Uterus (tissue), 4 donors: ENCODE results near the gene CPM. TPM values are rescaled to one million over a fixed set of nuclear protein-coding genes. Genes with fewer than 3 reads are reported as not detected.

Experiments
- DNase-seq, 2 donors: peaks; one replicate each; pipeline ENCODE4 v3.0.0-alpha.2; 2019 to 2020
- H3K27ac ChIP-seq, 2 donors: fragments of 200-600 bp; sonication (generic); 1 replicate in 1 of 2; 2 replicates in 1 of 2; pipeline ENCODE4 v1.5.1; 2016 to 2018
- H3K27me3 ChIP-seq, 2 donors: fragments of 200-600 bp; sonication (generic); one replicate each; pipeline ENCODE4 v1.5.1; 2018 to 2019; ENCODE audit warnings: control low read depth in 1 of 2
- H3K36me3 ChIP-seq, 2 donors: fragments of 200-600 bp; sonication (generic); one replicate each; pipeline ENCODE4 v1.5.1; 2019; ENCODE audit warnings: control low read depth in 1 of 2
- H3K4me1 ChIP-seq, 2 donors: fragments of 200-600 bp; sonication (generic); one replicate each; pipeline ENCODE4 v1.5.1; 2018 to 2019; ENCODE audit warnings: control low read depth in 1 of 2
- H3K4me3 ChIP-seq, 2 donors: fragments of 200-600 bp; sonication (generic); 1 replicate in 1 of 2; 2 replicates in 1 of 2; pipeline ENCODE4 v1.5.1; 2018 to 2019; ENCODE audit warnings: mild to moderate bottlenecking in 1 of 2
- H3K9me3 ChIP-seq, 2 donors: fragments of 200-600 bp; sonication (generic); one replicate each; pipeline ENCODE4 v1.5.1; 2019; ENCODE audit warnings: control low read depth in 1 of 2
- POLR2A ChIP-seq, 2 donors: fragments of 450-650 bp; IDR thresholded peaks; one replicate each; pipeline ENCODE4 v1.6.1; 2016; ENCODE audit warnings: antibody characterized with exemption in 2 of 2, mild to moderate bottlenecking in 1 of 2, moderate library complexity in 1 of 2
- intact Hi-C: fragments of 100-400 bp; cut with DNase I; formaldehyde crosslinking; loops from one replicate; pipeline ENCODE4 v1.15.1; 2023; ENCODE audit warnings: low total_unique reads
- total RNA-seq, 4 donors: library from RNA; depleted of rRNA in 3 of 4; stranded (reverse); fragments of >200 nt in 3 of 4; gene quantifications; one replicate each; pipeline versions ENCODE4 v1.1.0 to v1.2.4, GENCODE V29; 2014 to 2023
- TF ChIP-seq, protein P1 (sequence below), 4 experiments: fragments of 200-600 bp in 2 of 4; fragments of 450-650 bp in 2 of 4; sonication (generic) in 2 of 4; IDR thresholded peaks; one replicate each; pipeline ENCODE4 v1.5.1; 2016 to 2019; ENCODE audit warnings: antibody characterized with exemption in 4 of 4, mild to moderate bottlenecking in 2 of 4, moderate library complexity in 1 of 4
- donor health status: DM: yes; HTN: yes; CAD: no.

Gene CPM
- total RNA-seq, 4 donors from 2014 or later = 4.4 to 20.0 (median 10.7) TPM

DNA sequence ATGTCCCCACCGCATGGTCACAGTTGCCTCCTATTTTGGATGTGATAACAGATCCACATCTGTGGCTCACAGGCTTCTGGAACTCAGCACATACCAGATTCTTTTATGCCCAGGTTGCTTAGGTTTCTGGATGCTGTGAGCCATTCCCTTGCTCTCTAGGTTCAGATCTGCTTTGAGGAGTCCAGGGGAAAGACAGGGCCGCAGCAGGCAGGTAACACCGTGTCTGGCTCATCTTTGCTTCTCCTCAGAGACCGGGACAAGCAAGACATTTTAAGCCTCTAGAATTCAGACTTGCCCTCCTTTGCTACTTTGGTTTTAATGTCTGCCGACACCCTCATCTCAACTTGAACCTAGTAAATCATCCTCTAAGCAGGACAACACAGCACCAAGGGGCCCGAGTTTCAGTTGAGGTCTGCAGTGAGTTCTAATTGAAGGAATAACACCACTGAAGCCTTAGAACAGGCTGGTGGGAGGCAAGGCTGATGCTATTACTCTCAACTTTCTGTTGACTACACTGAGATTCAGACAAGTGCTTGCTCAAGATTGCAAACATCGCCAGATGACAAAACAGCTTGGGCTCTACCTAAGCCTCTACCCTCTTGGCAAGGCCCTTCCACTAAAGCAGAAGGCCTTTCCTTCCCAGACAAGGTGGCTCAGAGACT lies 69.7 kb downstream of the CPM start:
- TF ChIP-seq, protein P1, sequence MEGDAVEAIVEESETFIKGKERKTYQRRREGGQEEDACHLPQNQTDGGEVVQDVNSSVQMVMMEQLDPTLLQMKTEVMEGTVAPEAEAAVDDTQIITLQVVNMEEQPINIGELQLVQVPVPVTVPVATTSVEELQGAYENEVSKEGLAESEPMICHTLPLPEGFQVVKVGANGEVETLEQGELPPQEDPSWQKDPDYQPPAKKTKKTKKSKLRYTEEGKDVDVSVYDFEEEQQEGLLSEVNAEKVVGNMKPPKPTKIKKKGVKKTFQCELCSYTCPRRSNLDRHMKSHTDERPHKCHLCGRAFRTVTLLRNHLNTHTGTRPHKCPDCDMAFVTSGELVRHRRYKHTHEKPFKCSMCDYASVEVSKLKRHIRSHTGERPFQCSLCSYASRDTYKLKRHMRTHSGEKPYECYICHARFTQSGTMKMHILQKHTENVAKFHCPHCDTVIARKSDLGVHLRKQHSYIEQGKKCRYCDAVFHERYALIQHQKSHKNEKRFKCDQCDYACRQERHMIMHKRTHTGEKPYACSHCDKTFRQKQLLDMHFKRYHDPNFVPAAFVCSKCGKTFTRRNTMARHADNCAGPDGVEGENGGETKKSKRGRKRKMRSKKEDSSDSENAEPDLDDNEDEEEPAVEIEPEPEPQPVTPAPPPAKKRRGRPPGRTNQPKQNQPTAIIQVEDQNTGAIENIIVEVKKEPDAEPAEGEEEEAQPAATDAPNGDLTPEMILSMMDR (IDR thresholded peaks at IDR 0.05) = no peak
- TF ChIP-seq POLR2A (IDR thresholded peaks at IDR 0.05) = no peak
- intact Hi-C loops = no loop called here
- H3K4me3 ChIP-seq = no peak overlapping the region
- no peak overlapping the region for H3K27ac ChIP-seq
- H3K9me3 ChIP-seq = no peaks in the 10 kb centered on the region
- no peaks in the 10 kb centered on the region for H3K36me3 ChIP-seq
- no peaks in the 10 kb centered on the region for H3K4me1 ChIP-seq
- no peak for DNase-seq
- no peaks in the 10 kb centered on the region for H3K27me3 ChIP-seq

DNA sequence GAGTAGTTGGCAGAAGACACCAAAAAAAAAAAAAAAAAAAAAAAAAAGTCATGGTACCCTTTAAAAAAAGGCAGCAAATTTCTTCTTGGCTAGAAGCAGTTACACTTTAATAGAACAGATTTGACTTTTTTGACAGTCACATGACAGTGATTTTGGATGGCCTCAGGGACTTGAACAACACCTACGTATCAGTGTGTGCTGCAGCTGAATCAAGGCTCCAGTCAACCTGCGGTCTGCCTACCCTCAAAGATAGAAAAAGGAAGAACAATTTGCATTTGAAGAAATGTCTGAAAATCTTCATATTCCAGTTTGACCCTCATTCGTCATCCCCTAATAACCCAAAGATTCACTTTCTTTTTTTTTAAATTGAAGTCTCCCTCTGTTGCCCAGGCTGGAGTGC lies 71.1 kb downstream of the CPM start:
- H3K9me3 ChIP-seq = no peaks in the 10 kb centered on the region
- DNase-seq = no peak
- intact Hi-C loops = no loop called here

GRCh38 chr12:68856510-68856909 lies 76.5 kb downstream of the CPM start:
- Histone ChIP-seq H3K9me3 (no peaks in the 10 kb centered on the region), H3K27me3 (no peaks in the 10 kb centered on the region), H3K4me3 (no peak overlapping the region), H3K36me3 (no peaks in the 10 kb centered on the region), H3K27ac (no peak overlapping the region), H3K4me1 (no peaks in the 10 kb centered on the region)
- intact Hi-C loops = no loop called here
- DNase-seq = no peak
- no peak for TF ChIP-seq POLR2A (IDR thresholded peaks at IDR 0.05)
- TF ChIP-seq, protein P1 (IDR thresholded peaks at IDR 0.05) = no peak

More for the DNA sequence above, 71.1 kb downstream of the CPM start:
- TF ChIP-seq POLR2A (IDR thresholded peaks at IDR 0.05) = no peak
- TF ChIP-seq, protein P1 (IDR thresholded peaks at IDR 0.05) = no peak
- H3K27ac ChIP-seq = no peak overlapping the region
- H3K4me3 ChIP-seq = no peak overlapping the region
- no peaks in the 10 kb centered on the region for H3K36me3 ChIP-seq
- H3K27me3 ChIP-seq = no peaks in the 10 kb centered on the region
- H3K4me1 ChIP-seq = no peaks in the 10 kb centered on the region

DNA sequence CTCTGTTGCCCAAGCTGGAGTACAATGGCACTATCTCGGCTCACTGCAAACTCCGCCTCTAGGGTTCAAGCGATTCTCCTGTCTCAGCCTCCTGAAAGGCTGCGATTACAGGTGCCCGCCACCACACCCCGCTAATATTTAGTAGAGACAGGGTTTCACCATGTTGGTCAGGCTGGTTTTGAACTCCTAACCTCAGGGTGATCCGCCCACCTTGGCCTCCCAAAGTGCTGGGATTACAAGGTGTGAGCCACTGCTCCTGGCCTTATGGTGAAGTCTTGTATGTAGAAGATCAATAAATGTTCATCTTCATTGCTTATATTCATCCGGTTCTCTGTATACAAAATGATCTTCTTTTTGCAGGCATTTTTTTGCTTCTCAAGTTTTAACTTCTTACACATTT lies 77.2 kb downstream of the CPM start:
- no peaks in the 10 kb centered on the region for H3K36me3 ChIP-seq
- intact Hi-C loops = no loop called here
- no peaks in the 10 kb centered on the region for H3K27me3 ChIP-seq
- no peaks in the 10 kb centered on the region for H3K4me1 ChIP-seq
- no peak overlapping the region for H3K27ac ChIP-seq
- no peaks in the 10 kb centered on the region for H3K9me3 ChIP-seq
- no peak overlapping the region for H3K4me3 ChIP-seq
- DNase-seq = no peak
- no peak for TF ChIP-seq POLR2A (IDR thresholded peaks at IDR 0.05)
- TF ChIP-seq, protein P1 (IDR thresholded peaks at IDR 0.05) = no peak

DNA sequence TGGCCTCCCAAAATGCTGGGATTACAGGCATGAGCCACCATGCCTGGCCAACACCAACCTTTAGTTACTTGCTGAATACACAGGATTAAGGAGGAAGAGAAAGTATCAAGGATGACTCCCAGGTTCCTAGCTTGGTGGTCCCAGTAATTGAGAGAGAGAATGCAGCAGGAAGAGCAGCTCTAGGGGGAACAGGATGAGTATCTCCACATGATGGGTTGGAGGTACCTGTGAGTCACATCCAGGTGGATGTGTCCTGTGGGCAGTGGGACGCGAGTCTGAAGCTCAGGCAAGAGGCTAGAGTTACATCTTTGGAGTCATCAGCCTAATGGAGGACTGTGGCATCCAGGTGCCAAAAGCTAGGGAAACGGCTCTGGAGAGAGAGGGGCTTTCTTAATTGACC lies 77.9 kb downstream of the CPM start:
- no peak overlapping the region for H3K4me3 ChIP-seq
- intact Hi-C loops = no loop called here

More for the DNA sequence above, 77.9 kb downstream of the CPM start:
- Histone ChIP-seq H3K36me3 (no peaks in the 10 kb centered on the region), H3K27me3 (no peaks in the 10 kb centered on the region), H3K4me1 (no peaks in the 10 kb centered on the region), H3K9me3 (no peaks in the 10 kb centered on the region), H3K27ac (no peak overlapping the region)
- TF ChIP-seq, protein P1 (IDR thresholded peaks at IDR 0.05) = no peak
- TF ChIP-seq POLR2A (IDR thresholded peaks at IDR 0.05) = no peak
- no peak for DNase-seq
